DMS114 treated with DMSO at 0.1 percent for 48 hours (cell line): ENCODE measurements around the gene NGDN.
"Not testable (repeated sequence)": the region's sequence is repeated elsewhere in the genome, so short reads cannot be mapped to it uniquely, and the experiment has no call there.

Source experiments
- DNase-seq: peaks from one replicate; lab custom pipeline; 2025; ENCODE audit not compliant: unreplicated experiment; lab: John Stamatoyannopoulos, UW

NGDN gene

DNA sequence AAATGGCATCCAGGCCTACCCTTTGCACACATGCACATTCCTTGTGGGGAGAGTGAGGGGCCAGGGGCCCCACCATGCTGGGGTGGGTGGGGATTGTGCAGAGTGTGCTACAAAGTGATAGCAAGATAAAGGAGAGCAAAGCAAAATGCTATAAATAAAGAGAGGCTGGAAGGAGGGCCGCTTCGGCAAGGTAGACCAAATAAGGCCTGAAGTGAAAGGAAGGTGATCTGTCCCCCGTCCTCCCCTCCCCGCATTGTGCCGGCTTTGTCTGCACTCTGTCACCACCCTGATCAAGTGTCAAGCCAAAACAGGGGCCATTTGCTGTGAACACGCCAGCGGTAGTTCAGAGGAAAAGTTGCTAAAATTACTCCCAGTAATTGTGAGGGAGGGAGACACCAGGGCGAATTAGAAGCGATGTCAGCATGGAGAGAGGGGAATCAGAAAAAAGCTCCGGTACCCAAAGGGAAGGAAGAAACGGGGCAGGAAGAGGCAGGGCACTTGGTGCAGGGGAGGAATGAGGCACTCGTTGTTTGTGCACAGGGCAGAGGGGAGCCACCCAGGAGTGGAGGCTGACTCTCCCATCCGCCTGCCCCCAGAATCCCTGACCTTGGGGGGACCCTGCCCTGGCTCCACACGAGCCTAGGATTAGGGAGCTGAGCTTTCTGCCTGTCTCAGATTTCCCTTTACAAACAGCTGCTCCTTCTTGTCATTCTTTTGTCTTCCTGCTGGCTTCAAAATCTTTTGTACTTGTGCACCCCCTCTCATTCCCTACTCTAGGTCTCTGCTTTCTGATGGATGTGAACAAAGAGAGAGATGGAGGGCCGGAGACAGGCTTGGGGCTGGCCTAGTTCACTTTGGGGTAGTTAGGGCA, 31.2 kb upstream of the NGDN start:
- no peak for DNase-seq

DNA sequence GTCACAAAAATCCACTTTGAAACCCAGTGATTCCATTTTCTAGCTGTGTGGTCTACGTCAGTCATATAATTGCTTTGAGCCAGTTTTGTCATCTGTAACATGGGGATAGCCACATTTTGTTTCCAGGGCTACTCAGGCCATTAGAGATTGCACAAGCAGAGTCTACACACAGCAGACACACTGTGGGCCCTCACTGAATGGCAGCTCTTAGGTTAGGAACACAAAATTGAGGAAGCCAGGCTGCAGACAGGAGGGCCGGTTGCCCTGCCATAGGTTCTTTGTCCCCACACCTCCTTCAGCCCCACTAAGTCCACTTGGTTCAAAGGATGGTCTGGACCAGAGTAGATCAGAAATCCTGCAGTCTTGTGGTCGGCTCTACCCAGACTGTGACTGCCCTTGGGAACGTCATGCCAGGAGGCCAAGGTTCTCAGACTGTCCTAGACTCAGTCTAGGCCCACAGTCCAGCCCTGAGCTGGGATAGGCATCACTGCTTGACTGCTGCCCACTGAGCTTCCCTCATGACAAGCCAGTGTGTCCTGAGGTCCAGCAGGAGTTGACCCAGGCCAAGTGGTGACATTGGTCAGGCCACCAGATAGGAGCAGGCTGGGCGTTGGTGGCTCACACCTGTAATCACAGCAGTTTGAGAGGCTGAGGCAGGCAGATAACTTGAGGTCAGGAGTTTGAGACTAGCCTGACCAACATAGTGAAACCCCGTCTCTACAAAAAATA, 30.2 kb upstream of the NGDN start:
- DNase-seq, result no peak

DNA sequence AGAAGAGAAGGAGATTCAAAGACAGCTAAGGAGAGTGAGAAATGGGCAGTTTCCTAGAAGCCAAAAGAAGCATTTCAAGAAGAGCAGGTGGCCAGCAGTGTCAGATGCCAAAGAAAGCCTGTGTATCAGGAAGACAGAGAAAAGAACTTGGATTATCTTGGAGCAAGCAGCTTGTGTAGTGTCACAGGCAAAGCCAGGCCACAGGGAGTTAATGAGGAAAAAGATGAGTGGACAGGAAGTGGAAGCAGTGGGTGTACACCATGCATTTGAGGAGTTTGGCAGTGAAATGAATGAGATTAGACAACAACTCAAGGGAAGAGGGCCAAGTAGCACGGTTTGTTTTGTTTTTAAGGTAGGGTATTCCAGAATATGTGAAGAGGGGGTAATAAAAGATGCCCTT, 28.4 kb upstream of the NGDN start:
- DNase-seq, result no peak

DNA sequence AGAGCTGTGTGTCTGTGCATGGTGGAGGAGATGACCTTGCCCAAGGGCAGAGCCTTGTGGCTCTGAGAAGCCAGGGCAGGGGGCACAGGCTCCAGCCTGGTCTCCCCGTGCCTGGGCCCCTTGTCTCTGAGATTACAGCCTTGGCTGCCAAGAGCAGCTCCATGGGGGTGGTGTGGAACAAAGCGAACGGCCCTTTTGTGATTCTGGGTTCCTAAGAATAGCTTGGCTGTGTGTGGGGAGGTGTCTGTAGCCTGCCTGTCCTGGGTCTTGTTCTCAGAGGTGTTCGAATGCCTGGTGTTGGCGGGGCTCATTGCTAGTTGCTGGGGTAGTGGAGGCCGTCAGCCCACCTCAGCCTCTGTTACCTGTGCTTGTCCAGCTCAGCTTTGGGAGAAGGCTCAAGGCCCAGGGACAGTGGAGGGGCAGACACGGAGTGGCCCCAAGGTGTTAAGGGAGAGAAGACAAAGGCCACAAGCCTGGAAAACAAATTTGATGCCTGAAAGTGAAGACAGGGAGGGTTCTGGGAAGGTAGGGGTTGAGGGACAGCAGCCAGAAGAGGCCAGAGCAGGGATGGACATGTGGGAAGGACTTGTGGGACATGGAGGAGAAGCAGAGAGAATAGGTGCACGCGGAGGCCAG, 26.7 kb upstream of the NGDN start:
- DNase-seq, result no peak

DNA sequence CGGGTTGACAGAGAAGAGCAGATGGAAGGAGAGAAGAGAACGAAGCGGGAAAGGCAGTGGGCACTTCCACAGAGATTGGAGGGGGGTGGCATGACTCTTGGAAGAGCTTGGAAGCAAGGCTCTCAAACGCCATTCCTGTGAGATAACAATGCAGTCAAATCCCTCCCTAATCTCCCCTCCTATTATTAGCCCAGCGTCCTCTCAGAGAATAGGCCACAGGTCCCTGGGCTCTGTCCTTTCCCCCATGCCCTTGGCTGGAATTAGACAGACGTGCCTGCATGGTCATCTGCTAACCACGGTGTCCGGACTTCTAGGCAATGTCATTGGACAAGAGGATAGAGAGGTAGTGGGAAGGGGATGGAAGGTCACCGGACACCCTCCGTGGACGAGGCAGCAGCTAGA, 26.1 kb upstream of the NGDN start:
- DNase-seq, result no peak

DNA sequence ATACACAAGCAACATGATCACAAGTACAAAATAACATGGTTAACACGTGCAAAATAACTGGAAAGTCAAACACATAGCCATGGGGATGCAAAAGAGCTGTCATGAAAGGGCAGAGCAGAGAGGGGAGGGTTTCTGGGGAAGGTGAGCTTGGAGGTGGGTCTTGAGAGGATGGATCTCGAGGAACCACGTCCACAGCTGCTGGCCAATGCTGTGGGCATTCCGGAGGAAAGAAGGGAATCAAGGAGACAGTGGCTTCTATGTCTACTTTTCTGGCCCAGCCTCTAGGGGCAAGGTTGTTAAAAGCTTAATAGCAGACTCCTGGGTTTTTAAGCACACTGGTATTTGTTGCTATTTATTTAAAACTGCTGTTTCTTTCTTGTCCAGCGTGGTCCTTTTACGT, 25.6 kb upstream of the NGDN start:
- DNase-seq, result no peak

DNA sequence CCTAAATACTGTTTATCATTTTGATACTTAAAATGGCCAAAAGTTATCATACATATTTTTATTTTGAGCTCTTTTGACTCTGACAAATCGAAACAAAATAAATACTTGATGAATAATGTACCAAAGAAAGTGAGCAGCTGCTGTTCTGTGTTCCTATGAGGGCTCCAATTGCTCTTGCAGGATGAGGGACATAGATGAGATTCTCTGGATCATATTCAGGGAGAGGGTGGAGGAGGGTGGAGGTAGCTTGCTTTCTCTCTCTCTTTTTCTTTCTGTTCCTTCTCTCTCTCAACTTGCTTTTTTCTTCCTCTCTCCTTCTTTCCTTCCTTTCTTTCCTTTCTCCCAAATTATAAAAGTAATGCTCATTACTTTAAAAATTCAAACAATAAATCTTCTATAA, 25.2 kb upstream of the NGDN start:
- no peak for DNase-seq

DNA sequence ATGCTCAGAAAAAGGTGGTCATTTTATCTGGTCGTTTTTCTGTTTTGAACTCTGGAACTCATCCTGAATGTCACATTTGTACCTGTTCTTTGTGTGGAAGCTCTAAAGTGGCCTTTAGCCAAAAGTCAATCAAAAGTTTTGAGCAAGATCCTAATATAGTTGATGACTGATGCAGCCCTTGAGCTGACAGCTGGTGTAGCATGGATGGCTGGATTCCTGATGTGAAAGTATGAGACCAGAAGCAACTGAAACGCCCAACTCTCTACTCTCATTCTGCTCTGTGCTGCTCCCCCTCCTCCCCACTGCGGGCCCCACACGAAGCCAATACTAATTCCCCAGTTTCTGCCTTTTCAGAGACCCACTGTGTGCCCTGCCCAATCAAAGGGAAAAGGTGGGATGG, 23.7 kb upstream of the NGDN start:
- no peak for DNase-seq

DNA sequence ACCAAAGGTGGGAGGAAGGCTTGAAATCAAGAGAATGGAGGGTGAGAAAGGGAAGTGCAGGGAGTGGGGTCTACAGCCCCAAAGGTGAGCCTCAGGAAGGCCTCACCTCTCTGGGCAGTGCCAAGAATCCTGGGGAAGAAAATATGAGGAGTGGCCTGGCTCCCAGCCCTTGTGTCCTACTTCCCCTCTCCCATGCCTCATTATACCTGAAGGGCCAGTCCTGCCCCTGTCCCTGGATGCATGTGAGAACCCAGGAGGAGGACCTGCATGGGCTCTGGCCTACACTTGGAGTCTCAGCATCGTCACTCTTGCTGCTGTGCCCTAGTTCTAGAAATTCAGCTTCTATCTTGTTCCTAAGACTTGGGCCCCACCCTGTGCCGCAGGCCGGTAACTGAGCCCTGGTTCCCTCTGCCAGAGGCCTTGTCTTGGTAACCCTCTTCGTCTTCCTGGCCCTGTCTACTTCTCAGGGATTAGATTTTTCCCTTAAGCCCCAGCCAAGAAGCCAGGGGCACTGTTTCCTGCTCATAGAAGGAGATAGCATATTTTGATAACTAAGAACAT, 23.1 kb upstream of the NGDN start:
- DNase-seq, result no peak

DNA sequence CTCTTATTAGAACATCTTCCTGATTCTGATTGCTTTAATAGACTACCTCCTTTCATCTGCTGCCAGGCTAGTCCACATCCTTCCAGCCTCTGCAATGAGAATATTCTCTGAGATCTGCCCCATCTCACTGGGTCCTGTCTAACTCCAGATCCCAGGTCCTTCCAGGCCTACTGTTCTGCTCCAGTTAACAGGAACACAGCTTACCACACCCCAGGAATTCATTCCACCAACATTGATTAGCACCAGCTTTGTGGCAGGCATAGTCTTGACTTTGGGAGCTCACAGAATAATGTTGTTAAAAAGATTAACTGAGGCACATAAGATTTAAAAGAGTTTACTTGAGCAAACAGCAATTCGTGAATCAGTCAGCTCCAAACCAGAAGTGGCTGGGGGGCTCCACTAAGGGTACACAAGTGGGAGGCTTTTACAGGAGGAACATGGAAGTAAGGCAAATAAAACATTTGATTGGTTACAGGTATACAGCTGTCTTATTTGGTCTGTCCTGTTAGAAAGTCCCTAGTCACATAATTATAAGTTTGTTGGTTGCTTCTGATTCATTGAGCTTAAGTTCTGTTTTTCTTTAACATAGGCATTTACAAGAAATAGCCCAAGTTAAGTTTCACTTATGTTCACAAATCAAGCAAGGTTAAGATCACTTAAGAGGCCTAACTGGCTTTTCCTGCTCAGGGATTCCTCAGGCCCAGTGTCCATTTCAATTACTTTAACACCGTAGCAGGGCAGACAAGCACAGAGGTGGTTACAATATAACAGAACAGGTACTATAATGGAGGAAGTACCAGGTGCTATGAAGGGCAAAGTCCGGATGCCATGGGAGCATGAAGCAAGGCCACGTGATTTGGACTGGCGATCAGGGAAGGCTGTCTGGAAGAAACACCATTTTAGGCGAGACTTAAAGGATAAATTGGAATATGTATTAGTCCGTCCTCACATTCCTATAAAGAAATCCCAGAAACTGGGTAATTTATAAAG, 21.8 kb upstream of the NGDN start:
- no peak for DNase-seq

DNA sequence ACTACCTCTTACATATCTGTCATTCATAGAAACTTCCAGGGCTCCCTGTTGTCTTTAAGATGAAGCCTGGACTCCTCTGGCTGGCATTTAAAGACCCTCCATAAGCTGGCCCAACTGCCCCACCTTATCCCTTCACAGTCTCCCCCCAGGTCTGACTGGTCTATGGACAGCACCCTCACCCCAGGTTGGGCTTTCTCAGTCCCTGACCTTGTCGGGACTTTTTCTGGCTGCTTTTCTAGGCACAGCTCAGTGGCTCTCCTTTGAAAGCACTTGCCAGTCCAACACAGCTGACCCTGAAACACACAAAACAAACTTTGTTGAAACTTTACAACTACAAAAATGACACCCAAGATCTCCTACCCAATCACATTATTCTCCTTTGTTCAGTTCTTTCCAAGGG, 20.2 kb upstream of the NGDN start:
- no peak for DNase-seq

DNA sequence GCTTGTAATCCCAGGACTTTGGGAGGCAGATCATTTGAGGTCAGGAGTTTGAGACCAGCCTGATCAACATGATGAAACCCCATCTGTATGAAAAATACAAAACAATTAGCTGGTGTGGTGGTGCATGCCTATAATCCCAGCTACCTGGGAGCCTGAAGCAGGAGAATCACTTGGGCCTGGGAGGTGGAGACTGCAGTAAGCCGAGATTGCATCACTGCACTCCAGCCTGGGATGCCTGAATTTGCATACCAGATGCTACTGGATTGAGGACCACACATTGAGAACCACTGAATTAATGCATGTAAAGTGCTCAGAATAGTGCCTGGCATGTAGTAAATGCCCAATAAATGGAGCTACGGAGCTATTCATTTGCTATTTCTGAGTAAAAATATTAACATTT, 19.1 kb upstream of the NGDN start:
- no peak for DNase-seq

DNA sequence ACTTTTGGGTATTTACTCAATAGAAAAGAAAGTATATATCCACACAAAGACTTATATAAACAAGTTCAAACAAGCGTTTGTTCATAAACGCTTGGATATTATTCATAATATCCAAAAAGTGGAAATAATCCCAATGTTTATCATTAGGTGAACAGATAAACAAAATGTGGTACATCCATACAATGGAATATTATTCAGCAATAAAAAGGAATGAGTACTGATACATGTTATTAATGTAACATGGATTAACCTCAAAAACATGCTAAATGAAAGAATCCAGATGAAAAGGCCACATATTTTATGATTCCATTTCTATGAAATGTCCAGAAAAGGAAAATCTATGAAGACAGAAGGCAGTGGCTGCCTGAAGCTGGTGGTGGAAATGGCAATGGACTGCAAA, 17.3 kb upstream of the NGDN start:
- no peak for DNase-seq

DNA sequence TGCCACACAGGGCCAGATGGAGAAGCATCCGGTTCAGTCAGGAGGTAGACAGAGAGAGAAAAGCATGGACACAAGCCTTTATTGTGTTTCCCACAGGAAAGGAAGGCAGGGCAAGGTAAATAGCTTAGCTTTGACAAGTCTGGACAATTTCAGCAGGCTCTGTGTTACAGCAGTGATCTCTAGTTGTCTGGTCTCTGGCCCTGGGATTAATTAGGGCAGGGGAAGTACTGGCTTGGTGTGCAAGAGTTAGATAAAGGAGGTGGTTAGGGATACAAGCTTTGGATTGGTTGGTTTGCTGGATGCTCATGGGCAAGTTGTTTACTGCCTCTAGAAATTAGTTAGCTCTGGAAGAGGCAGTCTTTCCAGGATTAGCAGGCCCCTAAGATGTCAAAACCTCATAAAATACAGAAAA, 15.1 kb upstream of the NGDN start:
- no peak for DNase-seq

DNA sequence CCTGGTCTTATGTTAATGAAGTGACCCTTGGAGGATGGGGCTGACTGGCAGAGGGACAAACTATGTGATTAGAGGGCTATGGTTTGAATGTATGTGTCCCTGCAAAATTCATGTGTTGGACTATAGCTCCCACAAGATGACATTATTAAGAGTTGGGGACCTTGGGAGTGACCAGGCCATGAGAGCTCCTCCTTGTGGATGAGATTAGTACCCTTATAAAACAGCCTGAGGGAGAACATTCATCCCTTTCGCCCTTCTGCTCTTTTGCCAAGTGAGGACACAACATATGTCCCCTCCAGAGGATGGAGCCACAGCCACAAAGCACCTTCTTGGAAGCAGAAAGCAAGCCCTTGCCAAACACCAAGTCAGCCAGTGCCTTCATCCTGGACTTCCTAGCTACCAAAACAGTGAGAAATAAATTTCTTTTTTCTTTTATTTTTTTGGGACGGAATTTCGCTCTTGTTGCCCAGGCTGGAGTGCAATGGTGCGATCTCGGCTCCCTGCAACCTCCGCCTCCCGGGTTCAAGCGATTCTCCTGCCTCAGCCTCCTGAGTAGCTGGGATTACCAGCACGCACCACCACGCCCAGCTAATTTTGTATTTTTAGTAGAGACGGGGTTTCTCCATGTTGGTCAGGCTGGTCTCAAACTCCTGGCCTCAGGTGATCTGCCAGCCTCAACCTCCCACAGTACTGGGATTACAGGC, 12.5 kb upstream of the NGDN start:
- DNase-seq, result not testable (repeated sequence)

DNA sequence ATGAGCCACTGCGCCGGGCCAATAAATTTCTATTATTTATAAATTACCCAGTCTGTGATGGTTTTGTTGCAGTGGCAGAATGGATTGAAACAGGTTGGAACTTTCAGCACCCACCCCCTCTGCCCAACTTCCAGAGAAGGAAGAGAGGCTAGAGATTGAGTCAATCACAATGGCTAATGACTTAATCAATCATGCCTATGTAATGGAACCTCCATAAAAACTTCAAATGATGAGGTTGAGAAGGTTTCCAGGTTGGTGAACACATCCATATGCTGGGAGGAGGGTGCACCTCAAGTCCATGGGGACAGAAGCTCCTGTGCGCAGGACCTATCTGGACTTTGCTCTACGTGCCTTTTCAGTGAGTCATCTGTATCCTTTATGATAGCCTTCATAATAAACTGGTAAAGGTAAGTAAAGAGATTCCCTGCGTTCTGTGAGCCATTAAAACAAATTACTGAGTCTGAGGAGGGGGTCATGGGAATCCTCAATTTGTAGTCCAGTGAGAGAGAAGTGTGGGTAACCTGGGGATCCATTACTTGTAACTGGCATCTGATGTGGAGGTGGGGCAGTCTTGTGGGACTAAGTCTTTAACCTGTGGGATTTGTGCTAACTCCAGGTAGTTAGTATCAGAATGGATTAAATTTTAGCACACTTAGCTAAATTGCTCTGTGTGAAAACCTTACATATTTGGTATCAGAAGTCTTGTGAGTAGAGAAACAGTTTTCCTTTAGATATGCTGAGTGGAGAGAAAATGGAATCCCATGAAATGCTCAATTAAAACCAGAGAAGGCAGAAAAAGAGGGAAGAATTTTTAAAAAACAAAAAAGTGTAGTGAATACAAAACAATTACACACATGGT, 11.7 kb upstream of the NGDN start:
- no peak for DNase-seq

DNA sequence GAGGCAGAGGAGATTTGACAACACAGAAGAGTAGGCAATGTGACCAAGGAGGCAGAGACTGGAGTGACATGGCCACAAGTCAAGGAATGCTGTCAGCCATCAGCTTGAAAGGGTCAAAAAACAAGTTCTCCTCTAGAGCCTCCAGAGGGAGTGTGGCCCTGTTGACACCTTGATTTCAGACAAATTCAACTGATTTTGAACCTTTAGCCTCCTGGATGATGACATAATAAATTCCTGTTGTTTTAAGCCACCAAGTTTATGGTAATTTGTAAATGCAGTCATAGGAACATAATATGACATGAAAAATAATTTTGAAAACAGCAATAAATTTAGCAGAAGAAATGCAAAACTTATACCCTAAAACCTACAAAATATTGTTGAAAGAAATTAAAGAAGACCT, 8.5 kb upstream of the NGDN start:
- DNase-seq, result no peak

DNA sequence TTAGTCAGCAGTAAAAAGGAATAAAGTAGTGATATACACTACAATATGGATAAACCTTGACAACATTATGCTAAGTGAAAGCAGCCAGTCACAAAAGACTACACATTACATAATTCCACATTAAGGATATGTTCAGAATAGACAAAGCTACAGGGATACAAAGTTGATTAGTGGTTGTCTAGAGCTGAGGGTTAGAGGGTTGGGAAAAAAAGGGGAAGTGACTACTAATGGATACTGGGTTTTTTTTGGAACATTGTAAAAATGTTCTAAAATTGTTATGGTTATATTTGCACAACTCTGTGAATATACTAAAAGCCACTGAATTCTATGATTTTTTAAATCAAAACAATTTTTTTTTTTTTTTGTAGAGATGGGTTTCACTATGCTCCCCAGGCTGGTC, 4.8 kb upstream of the NGDN start:
- DNase-seq, result no peak

DNA sequence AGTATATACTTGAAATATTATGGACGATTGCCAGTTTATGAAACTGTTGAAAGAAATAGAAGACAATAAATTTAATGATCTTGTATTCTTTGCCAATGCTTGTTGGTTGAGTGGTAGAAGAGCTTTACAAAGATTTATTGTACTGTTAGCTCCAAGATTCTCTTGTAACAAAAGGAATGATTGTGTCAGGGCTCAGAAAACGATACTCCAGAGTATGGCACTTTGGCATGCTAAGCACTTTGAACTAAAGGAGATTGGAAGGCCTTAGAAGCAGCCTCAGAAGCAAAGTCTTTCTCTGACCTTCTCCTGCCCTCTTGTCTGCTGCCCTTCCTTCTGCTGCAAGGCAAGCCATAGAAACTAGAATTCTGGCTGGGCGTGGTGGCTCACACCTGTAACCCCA, 4.2 kb upstream of the NGDN start:
- no peak for DNase-seq
